GM18909 (cell line): ENCODE data around the gene SGMS2.
"Not testable (repeated sequence)": the region's sequence is repeated elsewhere in the genome, so short reads cannot be mapped to it uniquely, and the experiment has no call there.

ENCODE experiments used
- ATAC-seq: cut with Tn5 transposase; IDR thresholded peaks from one replicate; pipeline ENCODE4 v1.9.1; 2021; ENCODE audit warnings: mild to moderate bottlenecking; ENCODE audit not compliant: unreplicated experiment, poor library complexity

The SGMS2 gene

DNA sequence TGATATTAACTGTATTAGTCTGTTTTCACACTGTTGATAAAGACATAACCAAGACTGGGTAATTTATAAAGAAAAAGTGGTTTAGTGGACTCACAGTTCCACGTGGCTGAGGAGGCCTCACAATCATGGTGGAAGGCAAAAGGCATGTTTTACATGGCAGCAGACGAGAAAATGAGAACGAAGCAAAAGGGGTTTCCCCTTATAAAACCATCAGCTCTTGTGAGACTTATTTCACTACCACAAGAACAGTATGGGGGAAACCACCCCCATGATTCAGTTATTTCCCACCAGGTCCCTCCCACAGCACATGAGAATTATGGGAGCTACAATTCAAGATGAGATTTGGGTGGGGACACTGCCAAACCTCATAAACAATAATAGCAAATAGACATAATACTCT, 80.3 kb downstream of the SGMS2 start:
- not testable (repeated sequence) for ATAC-seq

DNA sequence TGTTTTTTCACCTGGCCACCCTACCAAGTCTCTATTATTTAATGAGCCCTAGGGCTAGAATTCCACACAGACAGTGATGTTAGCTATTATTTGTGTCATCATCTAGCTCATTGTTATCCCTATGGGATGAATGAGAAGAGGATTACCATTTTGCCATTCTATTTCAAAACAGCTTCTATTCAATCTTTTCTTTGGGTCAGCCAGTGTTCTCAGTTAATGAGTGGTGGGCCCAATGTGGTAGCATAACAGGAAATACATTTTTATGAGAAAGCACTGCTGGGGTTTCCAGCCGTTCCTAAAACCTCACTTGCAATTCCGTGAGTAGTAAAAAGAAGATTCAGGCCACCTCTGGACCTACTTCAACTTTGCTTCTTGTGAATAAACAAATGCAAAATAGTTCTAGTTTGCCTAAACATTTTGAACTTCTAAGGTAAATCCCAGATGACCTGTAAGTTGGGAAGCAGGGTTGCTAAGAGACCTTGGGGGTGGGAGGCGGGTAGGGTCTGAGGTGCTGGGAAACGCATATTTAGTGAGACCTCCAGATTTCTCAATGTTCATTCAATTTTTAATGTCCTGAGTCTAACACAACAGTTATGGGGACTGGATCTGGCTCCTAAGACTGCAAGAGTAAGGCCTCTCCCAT, 81.8 kb downstream of the SGMS2 start:
- ATAC-seq: no peak

DNA sequence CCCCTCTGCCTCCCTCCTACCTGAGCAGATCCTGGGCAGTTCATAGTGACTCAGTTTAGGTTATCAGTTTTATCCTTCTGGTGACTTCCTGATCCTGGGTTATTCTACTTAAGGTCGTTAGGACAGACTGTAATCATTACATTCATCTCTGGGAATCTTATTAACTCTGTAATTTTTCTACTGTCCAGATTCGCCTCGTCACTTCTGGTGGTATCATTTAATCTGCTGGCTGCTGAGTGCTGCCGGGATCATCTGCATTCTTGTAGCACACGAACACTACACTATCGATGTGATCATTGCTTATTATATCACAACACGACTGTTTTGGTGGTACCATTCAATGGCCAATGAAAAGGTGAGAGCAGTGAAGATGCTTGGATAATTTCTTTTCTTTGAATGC, 83.6 kb downstream of the SGMS2 start:
- ATAC-seq: no peak

DNA sequence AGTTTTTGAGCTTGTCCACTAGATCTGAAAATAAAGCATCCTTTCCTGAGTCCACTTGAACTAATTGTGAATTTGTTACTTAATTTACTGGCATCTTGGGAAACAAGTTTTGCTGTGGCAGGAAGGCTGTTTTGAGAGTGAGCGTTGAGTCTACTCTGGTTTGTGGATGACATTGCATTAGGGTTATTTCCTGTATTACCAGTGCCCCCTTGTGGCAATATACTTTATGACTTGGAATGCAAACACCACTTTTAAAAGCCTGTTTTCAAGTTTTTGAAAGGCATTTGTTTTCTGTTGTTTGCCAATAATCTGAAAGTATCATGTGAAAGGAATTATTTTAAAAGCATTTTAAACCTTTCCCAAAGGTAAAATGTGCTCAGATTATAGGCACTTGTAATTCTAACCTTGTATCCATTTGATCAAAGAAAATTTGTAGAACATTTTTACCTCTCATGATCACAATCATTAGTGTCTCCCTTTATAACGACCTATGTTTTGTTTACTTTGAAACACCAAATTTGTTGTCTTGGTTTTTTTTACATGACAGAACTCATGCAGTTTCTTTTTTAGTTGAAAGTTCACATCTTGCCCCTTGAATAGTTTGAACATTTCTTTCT, 88.7 kb downstream of the SGMS2 start:
- ATAC-seq: peak; percentile 93

DNA sequence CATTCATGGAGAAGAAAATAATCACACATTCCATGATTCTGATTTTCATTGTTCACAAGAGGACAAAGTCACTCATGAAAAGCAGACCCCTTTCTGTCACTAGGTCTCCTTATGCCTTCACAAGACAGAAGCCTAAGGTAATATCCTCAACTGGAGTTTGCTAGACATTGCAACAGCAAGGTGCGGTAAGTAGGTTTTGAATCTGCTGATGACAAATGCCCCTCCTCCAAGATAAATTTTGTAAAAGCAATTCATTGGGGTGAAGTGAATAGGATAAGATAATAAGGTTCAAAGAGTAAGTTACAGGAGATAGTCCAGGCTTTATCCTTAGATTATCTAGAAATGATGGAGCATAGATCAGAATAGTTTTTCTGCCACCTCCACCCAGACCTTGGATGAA, 90.5 kb downstream of the SGMS2 start:
- ATAC-seq: no peak

DNA sequence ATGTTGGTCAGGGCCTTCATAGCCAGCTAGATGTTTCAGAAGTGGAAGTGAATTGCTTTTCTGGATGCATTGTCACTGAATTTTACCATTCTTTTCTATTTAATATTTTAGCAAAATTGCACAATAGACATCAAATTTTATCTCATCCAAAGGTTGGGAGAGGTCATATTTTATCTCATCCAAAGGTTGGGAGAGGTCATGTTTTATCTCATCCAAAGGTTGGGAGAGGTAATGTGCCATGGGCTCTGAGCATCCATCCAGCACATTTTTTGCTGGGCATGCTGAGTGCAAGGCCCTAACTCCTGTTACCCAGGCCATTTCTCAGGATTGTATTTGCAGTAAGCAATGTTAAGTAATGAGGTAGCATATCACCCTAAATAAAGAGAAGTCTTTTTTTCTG, 91.9 kb downstream of the SGMS2 start:
- no peak for ATAC-seq

DNA sequence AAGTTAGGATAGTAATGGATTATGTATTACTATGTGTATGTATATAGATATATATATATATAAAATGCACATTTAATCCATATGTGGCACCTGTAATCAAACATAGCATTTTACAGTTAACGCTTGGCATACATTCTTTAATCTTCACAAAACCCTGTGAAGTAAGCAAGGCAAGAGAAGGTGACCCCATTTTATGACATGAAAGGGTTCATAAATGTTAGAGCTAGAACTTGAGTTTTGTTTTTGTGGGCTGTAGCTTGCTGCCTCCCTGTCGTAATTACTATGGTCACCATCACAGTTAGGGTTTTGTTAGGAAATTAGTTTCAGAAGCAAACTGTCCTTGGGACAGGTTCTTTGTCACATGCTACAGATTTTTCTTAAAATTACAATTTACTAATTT, 92.8 kb downstream of the SGMS2 start:
- ATAC-seq: no peak

DNA sequence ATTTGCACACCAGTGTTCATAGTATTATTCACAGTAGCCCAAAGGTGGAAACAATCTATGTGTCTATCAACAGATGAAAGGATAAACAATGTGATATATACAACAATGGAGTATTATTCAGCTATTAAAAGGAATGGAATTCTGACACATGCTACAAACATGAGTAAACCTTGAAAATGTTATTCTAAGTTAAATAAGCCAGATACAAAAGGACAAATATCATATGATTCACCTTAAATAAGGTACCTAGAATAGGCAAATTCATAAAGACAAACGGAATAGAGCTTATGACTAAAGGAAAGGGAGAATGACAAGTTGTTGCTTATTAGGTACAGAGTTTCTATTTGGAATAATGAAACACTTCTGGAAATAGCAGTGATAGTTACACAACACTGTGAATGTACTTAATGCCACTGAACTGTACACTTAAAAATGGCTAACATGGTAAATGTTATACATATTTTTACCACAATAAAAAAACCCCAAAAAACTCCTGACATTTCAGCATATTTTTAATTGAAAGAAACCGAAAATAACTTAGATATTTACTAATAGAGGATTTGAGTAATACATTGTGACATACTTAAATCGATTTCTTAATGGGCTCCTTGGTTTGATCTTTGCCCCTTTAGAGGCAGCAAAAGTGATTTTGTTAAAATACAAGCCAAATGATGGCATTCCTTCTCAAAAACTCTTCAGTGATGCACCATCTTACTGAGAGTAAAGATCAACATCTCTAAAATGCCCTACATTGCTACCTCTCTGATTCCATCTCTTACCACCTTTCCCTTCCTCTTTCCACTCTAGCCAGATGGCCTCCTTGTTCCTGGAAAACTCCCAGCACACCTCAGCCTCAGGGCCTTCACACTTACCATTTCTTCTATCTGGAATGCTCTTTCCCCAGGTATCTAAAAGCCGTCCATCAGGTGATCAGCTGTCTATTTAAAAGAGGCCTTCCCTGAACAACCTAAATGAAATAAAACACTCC, 98.0 kb downstream of the SGMS2 start:
- no peak for ATAC-seq

DNA sequence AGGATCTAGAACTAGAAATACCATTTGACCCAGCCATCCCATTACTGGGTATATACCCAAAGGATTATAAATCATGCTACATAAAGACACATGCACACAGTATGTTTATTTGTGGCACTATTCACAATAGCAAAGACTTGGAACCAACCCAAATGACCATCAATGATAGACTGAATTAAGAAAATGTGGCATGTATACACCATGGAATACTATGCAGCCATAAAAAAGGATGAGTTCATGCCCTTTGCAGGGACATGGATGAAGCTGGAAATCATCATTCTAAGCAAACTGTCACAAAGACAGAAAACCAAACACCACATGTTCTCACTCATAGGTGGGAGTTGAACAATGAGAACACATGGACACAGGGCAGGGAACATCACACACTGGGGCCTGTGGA, 101.0 kb downstream of the SGMS2 start:
- ATAC-seq: not testable (repeated sequence)

DNA sequence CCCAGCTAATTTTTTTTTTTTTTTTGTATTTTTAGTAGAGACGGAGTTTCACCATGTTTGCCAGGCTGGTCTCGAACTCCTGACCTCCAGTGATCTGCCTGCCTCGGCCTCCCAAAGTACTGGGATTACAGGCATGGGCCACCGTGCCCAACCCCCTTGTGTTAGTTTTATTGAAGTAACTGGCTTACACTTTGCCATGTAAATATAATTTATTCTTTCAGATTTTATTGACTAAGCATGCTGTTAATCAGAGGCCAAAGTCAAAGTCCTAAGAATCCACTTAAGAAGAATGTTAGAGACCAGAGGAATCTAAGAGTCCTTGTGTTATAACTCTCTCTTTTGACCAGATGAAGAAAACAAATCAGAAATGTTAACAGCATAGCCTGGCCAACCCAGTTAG, 102.1 kb downstream of the SGMS2 start:
- not testable (repeated sequence) for ATAC-seq

DNA sequence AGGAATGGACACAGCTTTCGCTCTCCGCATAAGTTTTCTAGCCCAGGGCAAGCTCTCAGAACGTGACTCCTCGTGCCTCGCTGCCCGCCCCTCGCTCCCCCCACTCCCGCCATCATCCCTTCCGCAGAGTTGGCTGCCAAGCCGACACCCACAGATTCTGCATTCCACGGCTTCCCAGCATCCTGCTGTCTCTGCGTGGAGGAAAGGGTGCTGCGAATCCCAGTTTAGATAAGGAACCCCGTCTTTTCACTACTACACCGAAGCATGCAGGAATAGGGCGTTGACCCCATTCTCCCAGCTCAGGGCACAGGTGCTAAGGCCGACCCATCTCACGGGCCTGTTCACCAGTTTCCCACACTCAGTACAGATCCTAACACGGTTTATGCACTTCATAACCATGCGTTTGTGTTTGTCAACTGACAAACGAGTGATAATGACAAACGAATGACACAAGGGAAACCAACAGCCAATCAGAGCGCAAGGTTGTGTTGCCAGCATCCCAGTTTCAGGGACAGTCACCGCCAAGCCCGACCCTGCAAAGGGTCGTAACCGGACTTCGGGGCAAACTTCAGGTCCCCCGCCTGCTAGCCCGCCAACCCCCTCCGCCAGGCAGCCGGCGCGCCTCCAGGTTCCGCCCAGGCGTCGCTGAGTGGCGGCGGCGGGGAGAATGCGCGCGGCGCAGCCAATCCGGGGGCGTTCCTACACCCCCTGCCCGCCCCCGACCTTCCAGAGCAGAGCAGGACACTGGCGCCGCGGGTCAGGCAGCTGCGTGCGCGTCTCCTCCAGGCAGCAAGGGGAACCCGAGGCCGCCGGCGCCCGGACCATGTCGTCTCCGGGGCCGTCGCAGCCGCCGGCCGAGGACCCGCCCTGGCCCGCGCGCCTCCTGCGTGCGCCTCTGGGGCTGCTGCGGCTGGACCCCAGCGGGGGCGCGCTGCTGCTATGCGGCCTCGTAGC, 106.4 kb downstream of the SGMS2 start, which contains the start of gene CYP2U1:
Gene CYP2U1 (plus strand): TSS at position 729 of the 954 bp plus-strand sequence. CDS start 95 bp downstream, at position 824.
- ATAC-seq: peak; percentile 98

DNA sequence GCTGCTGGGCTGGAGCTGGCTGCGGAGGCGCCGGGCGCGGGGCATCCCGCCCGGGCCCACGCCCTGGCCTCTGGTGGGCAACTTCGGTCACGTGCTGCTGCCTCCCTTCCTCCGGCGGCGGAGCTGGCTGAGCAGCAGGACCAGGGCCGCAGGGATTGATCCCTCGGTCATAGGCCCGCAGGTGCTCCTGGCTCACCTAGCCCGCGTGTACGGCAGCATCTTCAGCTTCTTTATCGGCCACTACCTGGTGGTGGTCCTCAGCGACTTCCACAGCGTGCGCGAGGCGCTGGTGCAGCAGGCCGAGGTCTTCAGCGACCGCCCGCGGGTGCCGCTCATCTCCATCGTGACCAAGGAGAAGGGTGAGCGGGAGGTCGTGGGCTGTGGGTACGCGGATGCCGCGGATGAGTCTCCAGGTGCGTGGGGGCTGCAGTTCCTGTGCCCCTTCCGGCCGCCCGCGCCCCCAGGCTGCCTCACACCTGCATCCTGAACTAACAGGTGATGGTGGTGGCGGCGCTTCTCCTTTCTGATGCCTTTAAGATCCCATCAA, 107.1 kb downstream of the SGMS2 start:
- ATAC-seq: no peak

DNA sequence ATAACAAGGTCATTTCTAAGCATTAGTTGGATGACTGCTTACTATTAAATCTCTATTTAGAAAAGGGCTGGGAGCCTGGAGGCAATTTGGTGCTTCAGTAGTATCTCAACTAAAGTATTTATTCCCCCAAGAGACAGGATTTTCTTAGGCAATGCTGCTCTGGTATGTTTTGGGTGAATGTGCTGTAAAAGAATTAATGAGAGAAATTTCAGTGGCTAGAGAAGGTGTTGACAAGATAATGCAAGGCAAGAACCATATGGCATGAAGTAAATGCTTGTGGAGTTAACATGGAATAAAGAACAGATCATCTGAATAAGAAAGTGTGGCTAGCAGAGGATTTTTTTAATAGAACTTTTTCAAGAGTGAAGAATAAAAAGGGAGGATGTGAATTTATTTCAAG, 110.5 kb downstream of the SGMS2 start:
- no peak for ATAC-seq

DNA sequence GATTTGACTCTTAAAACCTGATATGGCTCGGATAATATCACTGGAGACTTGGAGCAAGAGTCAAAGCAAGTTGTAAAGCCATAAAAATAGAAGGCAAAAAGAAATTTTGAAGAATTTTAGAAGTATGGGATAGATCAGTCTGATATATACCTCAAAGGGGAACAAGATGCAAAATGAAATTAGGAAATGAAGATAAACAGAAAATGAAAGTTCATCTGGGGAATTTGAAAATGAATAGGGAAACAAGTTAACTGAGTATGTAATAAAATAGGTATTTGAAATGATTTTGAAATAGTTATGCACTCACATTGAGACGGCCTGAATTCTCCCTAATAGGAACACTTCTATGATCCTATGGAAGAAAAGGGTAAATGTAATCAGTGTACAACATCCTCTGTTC, 112.3 kb downstream of the SGMS2 start:
- peak; percentile 42 for ATAC-seq

DNA sequence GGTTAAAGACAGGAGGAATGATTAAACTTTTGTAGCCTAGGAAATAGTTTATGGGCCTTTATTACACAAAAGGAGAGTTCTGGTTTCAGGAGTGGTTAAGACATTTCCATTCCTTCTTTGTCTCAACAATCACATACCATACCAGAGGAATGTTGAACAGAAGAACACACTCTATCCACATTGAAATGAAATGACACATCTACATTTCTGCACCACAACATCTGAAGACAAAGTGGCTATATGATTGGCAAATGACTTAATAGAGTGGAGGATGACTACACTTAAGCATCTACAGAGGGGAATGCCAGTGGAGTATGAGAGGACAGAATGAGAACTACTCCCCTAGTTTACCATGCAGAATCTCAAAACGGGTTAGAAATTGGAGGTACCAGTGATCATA, 114.6 kb downstream of the SGMS2 start:
- no peak for ATAC-seq

DNA sequence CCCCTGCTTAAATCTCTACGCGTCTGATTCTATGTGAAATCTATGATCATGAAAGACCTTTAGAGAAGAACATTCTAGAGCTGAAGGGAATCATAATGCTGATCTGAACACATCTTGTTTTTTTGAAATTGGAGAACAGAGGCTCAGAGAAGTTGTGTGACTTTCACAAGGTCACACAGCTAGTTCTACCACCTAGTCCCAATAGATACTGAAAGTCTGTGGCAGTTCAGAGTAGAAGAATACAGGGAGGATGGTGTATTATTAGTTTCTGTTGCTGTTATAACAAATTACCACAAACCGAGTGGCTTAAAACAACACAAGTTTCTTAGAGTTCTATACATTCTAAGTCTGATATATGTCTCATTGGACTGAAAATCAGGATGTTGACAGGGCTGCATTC, 121.1 kb downstream of the SGMS2 start:
- ATAC-seq: no peak

DNA sequence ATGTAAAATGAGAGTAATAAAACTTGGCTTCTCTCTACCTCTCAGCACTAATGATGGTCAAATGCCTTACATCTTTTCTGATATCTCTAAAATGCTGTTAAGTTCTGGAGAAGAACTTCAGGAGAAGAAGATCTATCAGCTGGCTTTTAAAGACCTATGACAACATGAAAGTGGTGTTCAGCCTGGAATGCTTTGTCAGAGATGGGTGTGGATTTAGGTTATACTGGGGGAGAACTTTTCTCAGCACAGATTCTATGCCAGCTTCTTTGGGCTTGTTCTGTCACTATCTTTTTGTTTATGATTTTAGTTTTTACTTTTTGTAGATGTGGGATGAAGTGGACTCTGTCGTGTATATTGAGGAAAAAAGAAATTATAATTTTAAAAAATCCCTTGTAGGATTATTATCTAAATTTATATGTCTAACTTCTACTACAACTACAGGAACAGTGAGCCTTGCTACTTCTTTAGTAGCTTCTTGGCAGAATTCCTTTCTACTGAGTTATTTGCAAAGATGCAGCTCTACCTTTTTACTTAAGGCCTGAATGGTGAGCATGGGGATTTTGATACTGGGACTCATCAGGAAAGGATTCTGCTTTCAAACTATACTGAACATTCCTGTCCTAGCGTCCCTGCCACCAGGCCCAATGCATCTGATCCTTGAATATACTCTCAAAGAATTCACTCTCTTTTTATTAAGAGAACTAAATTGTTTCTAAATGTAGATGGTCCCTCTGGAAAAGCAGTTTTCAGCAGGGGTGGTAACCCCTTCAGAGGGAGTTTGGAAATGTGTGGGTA, 126.2 kb downstream of the SGMS2 start:
- no peak for ATAC-seq

DNA sequence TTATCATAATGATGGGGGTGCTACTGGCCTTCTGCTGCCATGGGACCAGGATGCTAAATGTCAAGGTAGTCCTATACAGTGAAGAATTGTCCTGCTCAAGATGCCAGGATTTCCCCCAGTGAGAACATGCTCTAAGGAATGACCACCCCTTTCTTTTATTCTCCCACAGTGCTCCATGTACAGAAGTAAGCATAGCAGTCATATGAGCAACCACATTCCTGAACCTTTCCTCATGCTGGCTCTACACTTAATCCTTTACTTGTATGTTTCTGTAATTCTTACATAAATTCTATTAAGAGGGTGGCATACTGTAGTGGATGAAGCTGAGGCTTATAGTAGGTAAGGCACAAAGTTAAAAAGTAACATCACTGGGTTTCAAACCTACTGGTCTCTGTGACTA, 126.8 kb downstream of the SGMS2 start:
- no peak for ATAC-seq

DNA sequence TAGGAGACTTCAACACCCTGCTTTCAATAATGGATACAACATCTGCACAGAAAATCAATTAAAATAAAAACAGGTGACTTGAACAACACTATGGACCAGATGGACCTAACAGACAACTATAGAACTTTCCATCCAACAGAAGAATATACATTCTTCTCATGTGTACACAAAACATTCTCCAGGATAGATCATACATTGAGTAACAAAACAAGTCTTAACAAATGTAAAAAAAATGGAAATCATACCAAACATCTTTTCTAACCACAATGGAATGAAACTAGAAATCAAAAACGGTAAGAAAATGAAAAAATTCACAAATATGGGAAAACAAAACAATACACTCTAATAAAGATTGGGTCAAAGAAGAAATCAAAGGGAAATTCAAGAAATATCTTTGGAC, 131.3 kb downstream of the SGMS2 start:
- ATAC-seq: no peak
